HG02623 (cell line): ENCODE results near the gene ITCH.
"Not testable (repeated sequence)": the region's sequence is repeated elsewhere in the genome, so short reads cannot be mapped to it uniquely, and the experiment has no call there.

ENCODE experiments used
- ATAC-seq: cut with Tn5 transposase; IDR thresholded peaks from one replicate; pipeline ENCODE4 v1.9.1; 2021; ENCODE audit warnings: moderate library complexity; ENCODE audit not compliant: unreplicated experiment

ITCH gene

GRCh38 chr20:34343458-34344211, 19.4 kb upstream of the ITCH start:
- ATAC-seq = no peak

GRCh38 chr20:34344238-34344637, 18.8 kb upstream of the ITCH start:
- no peak for ATAC-seq

GRCh38 chr20:34345402-34345736, 17.7 kb upstream of the ITCH start:
- no peak for ATAC-seq

GRCh38 chr20:34345839-34346532, 17.1 kb upstream of the ITCH start:
- not testable (repeated sequence) for ATAC-seq

GRCh38 chr20:34346533-34346865, 16.6 kb upstream of the ITCH start:
- ATAC-seq = not testable (repeated sequence)

GRCh38 chr20:34347571-34347970, 15.5 kb upstream of the ITCH start:
- no peak for ATAC-seq

GRCh38 chr20:34350095-34350494, 13.0 kb upstream of the ITCH start:
- no peak for ATAC-seq

GRCh38 chr20:34353467-34353866, 9.6 kb upstream of the ITCH start:
- ATAC-seq = not testable (repeated sequence)

GRCh38 chr20:34355427-34355826, 7.6 kb upstream of the ITCH start:
- no peak for ATAC-seq

GRCh38 chr20:34359729-34360128, 3.3 kb upstream of the ITCH start:
- not testable (repeated sequence) for ATAC-seq

- ATAC-seq = no peak
Observed at GRCh38 chr20:34362502-34363061, 491 bp upstream of the ITCH start.

GRCh38 chr20:34363465-34364222, 571 bp downstream of the ITCH start:
- ATAC-seq = peak; percentile 41

- no peak for ATAC-seq
Observed at GRCh38 chr20:34364223-34364506, 1.1 kb downstream of the ITCH start.

- ATAC-seq = no peak
Observed at GRCh38 chr20:34365765-34366213, 2.7 kb downstream of the ITCH start.

- no peak for ATAC-seq
Observed at GRCh38 chr20:34367155-34367554, 4.1 kb downstream of the ITCH start.

GRCh38 chr20:34367911-34368310, 4.8 kb downstream of the ITCH start:
- ATAC-seq = not testable (repeated sequence)

- ATAC-seq = no peak
Observed at GRCh38 chr20:34368547-34368946, 5.5 kb downstream of the ITCH start.

- no peak for ATAC-seq
Observed at GRCh38 chr20:34369265-34369664, 6.2 kb downstream of the ITCH start.

- ATAC-seq = no peak
Observed at GRCh38 chr20:34370062-34370461, 7.0 kb downstream of the ITCH start.

GRCh38 chr20:34373445-34373844, 10.4 kb downstream of the ITCH start:
- ATAC-seq = no peak

GRCh38 chr20:34374209-34374760, 11.2 kb downstream of the ITCH start:
- no peak for ATAC-seq
